HG02973 (cell line): Measurements from ENCODE around the gene TLL1.

Experiments used
- ATAC-seq: cut with Tn5 transposase; IDR thresholded peaks from one replicate; pipeline ENCODE4 v1.9.1; 2021; ENCODE audit warnings: moderate library complexity; ENCODE audit not compliant: unreplicated experiment

The TLL1 gene

GRCh38 chr4:165872461-165873297 lies at the start of gene TLL1:
TLL1 (plus strand) TSS chr4:165873237; CDS start chr4:165873905, 668 bp downstream.
- ATAC-seq = no peak

- no peak for ATAC-seq
These were observed 46.9 kb upstream of the TLL1 start for GRCh38 chr4:165826166-165826565.

- no peak for ATAC-seq
These were observed 46.0 kb upstream of the TLL1 start for GRCh38 chr4:165827018-165827417.

- ATAC-seq = no peak
These were observed 44.1 kb upstream of the TLL1 start for GRCh38 chr4:165828928-165829327.

- no peak for ATAC-seq
These were observed 38.9 kb upstream of the TLL1 start for GRCh38 chr4:165834116-165834515.

- no peak for ATAC-seq
These were observed 34.5 kb upstream of the TLL1 start for GRCh38 chr4:165838575-165838974.

- no peak for ATAC-seq
These were observed 33.3 kb upstream of the TLL1 start for GRCh38 chr4:165839615-165840333.

- ATAC-seq = no peak
These were observed 30.4 kb upstream of the TLL1 start for GRCh38 chr4:165842684-165843083.

GRCh38 chr4:165844161-165844560 lies 28.9 kb upstream of the TLL1 start:
- ATAC-seq = no peak

- ATAC-seq = no peak
These were observed 21.8 kb upstream of the TLL1 start for GRCh38 chr4:165851256-165851655.

- no peak for ATAC-seq
These were observed 17.8 kb upstream of the TLL1 start for GRCh38 chr4:165855191-165855590.

GRCh38 chr4:165861363-165861762 lies 11.7 kb upstream of the TLL1 start:
- ATAC-seq = no peak

- ATAC-seq = no peak
These were observed 8.8 kb upstream of the TLL1 start for GRCh38 chr4:165864271-165864670.

- ATAC-seq = no peak
These were observed 6.9 kb upstream of the TLL1 start for GRCh38 chr4:165866019-165866650.

- no peak for ATAC-seq
These were observed 5.1 kb upstream of the TLL1 start for GRCh38 chr4:165867961-165868360.

GRCh38 chr4:165873298-165874071 lies 448 bp downstream of the TLL1 start:
- ATAC-seq = no peak

- no peak for ATAC-seq
These were observed 1.2 kb downstream of the TLL1 start for GRCh38 chr4:165874072-165874790.

- no peak for ATAC-seq
These were observed 1.8 kb downstream of the TLL1 start for GRCh38 chr4:165874791-165875371.

- no peak for ATAC-seq
These were observed 2.4 kb downstream of the TLL1 start for GRCh38 chr4:165875446-165875845.

- ATAC-seq = no peak
These were observed 4.2 kb downstream of the TLL1 start for GRCh38 chr4:165877286-165877685.
